Stimulated activated CD4-positive, alpha-beta T cell treated with anti-CD3 and anti-CD28 coated beads, Interleukin-15, amount 100 ng/mL, for 1 hour (primary cell): ENCODE results near the gene IGFBP4.

Experiments
- DNase-seq, 2 donors: peaks; one replicate each; pipeline ENCODE4 v3.0.0-alpha.2; 2020; ENCODE audit warnings: low read depth in 1 of 2, low spot score in 1 of 2

The IGFBP4 gene

DNA sequence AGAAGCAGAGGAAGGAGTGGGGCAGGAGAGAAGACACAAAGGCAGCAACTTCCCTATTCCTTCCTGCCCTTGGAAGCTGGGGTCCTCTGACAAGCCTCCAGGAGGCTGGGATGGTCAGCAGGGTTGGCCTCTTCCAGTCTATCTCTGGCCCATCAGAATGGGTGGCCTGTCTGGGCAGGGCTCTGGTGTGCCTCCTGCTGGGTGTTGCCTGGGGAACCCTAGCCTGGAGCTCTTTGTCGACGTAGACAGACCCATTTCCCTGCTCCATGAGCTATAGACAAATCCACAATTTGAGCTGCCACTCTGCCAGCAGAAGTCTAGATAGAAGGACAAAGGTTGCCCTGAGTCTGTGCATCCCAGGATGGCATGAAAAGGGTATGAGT lies 11.4 kb downstream of the IGFBP4 start:
- DNase-seq: no peak

DNA sequence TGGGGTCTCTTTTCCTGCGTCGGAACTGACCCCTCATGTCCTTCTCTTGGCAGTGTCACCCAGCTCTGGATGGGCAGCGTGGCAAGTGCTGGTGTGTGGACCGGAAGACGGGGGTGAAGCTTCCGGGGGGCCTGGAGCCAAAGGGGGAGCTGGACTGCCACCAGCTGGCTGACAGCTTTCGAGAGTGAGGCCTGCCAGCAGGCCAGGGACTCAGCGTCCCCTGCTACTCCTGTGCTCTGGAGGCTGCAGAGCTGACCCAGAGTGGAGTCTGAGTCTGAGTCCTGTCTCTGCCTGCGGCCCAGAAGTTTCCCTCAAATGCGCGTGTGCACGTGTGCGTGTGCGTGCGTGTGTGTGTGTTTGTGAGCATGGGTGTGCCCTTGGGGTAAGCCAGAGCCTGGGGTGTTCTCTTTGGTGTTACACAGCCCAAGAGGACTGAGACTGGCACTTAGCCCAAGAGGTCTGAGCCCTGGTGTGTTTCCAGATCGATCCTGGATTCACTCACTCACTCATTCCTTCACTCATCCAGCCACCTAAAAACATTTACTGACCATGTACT lies 13.2 kb downstream of the IGFBP4 start:
- no peak for DNase-seq

DNA sequence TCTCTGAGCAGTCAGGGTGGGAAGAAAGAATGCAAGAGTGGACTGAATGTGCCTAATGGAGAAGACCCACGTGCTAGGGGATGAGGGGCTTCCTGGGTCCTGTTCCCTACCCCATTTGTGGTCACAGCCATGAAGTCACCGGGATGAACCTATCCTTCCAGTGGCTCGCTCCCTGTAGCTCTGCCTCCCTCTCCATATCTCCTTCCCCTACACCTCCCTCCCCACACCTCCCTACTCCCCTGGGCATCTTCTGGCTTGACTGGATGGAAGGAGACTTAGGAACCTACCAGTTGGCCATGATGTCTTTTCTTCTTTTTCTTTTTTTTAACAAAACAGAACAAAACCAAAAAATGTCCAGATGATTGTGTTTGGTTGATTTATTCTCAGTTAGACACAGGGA lies 14.1 kb downstream of the IGFBP4 start:
- DNase-seq: no peak

DNA sequence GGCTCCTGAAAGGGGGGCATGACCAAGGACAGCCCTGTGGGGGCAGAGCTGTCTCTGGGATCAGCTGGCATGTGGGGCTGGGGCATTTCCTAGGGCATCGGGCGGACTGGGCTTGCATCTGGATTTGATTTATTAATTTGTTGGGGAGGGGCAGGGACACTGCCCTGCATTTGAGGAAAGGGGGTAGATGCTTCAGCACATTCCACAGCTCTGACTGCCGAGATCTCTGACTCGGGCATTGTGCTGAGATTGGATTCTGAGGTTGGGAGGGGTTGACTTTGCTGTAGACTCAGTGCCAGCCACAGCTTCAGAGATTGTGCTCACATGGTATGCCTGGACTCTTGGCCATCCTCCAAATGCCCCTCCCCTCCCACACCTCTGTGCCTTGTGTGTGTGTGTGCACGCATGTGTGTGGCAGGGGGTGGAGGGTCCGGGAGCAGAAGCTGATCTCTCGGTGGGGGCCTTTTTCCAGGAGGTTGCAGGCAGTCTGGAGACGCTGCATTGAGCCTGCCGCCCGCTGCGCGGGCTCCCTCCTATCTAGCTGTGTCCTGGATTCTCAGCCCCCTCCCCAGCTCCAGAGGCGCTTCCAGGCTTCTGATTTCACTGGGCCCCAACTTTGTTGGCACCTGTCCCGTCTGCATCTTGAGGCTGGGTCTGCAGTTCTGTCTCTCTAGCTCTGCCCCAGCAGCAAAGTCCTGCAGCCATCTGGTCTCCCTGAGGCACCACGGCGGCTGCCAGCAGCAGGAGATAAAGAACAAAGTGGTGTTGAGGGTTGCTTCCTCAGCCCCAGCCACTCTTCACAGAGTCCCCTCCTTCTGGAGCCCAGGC lies 14.9 kb downstream of the IGFBP4 start:
- no peak for DNase-seq

DNA sequence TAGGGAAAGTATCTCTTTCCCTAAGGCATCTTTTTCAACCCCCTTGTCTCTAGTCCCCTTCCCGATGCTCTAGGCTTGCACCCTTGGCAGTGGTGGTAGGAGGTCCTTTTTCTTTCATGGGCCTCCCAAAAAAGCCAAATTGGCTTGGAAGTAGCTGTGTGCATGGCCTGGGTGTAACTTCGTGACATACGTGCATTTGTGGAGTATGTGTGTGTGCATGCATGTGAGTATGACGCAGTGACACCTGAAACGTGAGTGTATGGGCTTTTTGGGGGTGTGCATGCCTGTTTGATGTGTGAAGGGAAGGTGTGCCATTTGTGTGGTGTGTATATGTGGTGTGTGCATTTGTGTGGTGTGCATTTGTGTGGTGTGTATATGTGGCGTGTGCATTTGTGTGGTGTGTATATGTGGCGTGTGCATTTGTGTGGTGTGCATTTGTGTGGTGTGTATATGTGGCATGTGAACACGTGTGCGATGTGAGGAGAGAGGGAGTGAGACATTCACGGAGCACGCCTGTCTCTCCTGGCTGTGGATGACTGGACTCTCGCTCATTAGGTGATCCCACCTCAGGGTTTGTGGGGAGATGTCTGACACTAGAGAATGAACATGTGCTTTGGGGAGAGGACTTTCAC lies 15.7 kb downstream of the IGFBP4 start:
- DNase-seq: no peak

DNA sequence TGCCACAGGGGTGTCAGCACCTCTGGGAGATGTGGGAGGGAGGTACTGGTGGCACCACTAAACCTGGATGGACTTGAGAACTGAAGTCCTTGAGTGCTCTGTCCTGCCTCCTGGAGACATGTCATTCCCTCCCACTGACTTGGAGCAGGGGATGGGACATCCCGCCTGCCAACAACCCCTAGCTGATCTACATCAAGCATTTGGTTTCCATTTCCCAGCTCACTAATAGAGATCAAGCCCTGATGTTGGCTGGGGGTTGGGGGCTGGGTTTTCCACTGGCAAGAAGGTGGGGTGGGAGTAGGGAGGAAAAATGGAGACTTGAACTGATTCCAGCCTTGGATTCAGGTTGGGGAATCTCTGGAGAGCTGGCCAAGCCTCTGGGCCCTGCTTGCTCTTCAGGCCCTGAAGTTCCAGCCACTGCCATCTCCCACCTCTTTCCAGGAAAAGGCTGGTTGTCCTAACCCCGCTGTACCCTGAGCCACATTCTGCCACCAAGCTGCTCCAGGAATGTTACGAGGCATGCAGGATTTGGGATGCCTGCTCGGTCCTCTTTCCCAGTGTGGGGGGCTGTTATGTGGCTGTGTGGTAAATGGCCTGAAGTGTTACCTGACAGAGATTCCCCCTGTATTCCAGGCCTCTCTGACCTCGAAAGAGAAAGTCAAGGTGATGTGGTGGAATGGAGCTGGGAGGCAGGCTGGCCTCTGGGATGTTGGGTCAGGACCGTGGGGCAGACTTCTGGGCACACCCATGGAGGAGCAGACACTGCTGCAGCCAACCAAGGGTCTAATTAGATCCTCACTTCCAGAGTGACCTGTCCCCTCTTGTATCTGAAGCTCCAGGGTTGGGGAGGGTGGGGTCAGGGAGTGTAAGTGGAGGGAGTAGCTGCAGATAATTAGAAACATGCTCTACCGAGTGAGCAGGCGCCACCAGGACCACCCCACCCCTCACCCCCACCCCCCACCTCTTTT lies 16.7 kb downstream of the IGFBP4 start:
- no peak for DNase-seq

DNA sequence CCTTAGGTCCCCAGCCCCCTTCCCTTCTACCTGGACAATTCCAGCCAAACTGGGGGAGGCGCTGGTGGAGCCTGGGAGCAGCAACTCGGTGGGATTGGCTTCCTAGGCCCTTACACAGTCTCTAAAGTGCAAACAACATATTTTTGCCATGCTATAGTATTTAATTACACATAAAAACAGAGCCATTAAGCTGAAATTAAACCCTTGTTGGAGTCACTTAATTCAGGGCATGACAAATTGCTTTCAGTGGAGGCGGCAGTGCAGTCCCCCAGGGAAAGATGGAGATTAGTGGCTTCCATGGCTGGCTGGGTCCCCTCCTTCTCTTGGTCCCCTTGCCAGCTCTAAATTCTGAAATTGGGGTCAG lies 17.3 kb downstream of the IGFBP4 start:
- DNase-seq: no peak

DNA sequence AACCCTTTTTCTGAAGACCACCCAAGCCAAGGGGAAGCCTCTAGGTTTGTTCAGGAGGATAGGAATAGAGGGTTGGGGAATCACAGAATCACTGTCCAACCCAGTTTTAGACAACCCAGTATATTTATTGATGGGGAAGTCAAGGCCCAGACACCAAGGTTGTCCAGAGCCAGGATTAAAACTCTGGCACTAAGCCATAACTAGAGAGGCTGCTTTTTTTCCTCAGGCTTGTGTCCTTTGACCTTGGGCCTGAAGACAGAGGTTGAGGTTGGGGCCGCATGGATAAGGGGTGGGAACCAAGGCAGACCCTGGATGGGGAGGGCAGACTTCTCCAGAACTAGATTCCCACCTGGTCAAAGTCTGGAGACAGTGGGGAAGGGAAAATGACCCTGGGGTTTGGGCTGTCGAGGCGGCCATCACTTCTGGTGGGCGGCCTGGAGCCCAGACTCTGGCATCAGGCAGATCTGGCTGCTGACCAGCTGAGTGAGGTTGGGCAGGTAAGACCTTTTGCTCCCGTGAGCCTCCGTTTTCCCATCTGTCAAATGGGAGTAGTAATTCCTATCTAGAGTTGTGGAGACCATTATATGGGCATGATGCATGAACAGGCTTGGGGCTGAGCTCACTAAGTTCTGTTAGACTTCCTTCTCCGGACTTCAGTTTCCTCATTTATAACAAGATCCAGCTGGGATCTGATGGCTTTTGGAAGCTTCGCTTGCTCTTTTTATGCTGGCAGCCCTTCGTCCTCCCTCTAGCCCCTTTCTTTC lies 17.9 kb downstream of the IGFBP4 start:
- DNase-seq: no peak

DNA sequence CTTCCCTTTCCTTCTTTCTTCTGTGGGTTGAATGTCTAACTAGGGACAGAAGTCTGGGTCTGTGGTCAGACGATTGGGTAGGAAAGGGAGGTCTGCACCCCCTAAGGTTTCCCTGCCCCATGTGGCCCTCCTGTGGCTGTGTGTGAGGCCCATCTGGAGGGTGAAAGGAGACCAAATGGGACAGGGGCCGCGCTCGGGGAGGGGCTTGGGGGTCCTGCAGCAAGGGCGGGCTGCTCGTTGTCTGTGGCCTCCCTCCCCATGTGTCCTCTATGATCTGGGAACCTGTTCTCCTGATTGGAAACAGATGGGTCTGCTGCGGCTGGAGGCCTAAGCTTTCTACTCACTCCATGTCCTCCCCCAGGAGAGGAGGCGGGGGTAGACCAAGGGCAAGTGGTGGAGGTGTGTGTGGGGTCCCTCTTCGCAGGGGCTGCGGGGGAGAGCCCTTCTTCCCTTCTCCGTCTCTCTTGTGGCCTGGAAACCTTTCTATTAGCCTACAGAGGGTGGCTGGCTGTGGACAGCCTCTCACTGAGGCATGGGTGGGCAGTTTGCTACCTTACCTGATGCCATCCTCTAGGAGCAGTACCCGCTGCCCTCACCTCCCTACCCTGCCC lies 18.6 kb downstream of the IGFBP4 start:
- DNase-seq: no peak

DNA sequence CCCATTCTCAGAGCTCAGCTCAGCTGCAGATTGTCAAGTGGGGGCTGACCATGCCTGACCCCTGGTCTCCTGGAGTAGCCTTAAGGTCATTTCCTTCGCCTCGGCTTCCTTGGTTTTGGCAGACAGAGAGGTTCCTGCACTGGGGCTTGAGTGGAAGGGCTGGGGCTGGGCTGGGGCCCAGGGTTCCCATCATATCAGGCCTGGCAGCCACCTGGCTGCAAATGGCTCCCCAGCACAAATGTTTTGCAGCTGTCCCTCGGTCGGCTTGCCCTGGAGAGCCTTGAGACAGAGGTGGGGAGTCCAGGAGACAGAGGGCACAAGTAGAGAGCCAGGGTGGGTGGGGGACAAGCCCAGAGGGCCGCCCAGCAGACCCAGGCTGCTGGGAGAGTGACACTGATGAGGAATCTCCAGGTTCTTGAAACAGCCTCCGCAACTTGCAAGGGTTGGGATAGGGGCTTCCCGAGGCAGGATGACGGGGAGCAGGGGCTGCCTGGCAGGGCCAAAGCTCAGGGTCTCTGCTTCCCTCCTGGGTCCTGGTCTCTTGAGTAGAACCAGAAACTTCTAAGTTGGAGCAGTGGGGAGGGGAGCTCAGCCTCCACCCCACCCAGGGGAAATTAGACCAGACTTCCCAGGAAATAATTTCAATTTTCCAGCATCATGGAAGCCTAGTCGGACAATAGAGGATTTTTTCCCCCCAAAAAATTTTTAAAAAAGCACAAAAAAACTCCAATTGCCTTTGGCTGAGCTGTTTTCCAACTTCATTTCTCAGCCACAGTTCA lies 19.3 kb downstream of the IGFBP4 start:
- no peak for DNase-seq

DNA sequence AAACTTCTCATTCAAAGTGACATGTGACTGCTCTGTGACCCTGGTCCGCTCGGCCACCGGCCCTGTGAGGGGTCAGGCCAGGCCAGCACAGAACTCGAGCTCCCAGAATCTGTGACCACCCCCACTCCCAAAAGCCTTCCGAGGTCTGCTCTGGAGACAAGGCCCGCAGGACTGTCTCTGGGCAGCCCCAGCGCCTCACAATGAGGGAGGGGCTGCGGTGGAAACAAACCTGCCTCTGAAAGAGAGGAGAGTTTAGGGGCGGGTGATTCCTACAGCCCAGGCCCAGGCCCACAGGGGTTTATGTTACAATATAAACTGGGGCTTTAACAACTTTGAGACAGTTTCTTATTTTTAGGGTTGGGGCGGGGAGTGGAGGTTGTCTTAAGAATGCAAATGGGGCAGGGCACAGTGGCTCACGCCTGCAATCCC lies 19.9 kb downstream of the IGFBP4 start:
- no peak for DNase-seq

DNA sequence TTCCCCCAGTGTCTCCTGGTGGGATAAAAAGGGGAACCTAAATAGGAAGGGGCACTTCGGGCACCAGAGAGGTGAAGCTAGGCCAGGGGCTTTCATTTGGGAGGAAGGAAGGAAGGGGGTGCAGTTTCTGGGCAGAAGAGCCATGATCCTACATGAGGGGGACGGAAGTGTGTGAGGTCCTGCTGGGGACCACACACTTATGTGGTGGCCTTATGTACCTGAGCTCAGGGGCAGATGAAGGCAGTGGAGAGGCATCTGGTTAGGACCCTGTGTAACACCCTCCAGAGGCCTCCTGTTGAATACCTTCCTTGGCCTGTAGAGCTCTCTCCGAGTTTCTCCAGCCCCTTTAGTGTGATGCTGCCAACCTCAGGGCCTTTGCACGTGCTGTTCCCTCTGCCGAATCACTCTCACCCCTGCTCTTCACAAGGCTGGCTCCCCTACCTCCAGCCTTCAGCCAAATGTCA lies 21.2 kb downstream of the IGFBP4 start:
- DNase-seq: no peak

DNA sequence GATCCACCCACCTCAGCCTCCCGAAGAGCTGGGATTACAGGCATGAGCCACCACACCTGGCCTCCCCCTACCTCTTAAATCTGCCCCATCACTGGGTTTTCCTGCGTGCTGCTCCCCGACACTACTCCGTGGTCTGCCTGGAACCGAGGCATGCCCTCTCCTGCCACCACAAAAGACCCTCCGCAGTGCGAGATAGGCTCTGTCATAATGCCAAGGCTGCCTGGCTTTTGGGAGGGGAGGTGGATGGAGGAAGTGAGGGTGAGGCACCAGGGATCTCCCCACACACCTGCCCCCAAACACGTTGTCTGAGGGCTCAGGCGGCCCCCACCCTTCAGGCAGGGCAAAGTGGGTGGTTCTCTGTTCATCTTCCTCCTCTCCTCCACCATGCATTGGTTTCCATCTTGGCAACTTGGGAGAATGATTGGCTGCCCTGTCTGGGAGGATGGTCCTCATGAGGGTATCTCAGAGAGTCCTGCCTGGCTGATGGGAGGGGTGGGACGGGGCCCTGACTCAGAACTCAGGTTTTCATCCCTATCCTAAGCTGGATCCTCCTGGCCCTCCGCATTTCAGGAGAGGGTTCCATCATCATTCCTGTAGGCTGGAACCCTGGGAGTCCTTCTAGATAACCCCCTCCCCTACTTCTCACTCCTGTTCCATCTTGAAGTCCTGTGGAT lies 23.2 kb downstream of the IGFBP4 start:
- DNase-seq: no peak

DNA sequence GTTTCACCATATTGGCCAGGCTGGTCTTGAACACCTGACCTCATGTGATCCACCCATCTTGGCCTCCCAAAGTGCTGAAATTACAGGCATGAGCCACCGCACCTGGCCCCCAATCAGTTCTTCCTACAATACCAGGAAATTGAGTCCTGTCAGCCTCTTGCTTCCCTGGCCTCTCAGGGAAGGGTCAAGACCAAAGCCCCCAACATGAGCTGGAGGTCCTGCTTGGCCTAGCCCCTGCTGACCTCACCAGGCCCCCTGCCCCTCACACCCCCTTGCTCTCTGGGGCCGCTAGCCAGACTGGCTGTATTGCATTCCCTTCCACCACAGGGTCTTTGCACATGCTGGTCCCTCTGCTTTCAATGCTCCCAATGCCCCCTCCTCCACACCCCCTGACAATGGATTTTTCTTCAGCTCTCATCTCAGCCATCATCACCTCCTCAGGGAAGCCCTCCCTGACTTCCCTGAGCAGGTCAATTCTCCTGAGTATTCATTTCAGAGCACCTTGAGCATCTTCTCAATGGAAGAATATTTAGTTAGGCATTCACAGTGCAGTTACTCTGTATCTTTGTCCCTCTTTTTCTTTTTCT lies 24.1 kb downstream of the IGFBP4 start:
- DNase-seq: no peak

DNA sequence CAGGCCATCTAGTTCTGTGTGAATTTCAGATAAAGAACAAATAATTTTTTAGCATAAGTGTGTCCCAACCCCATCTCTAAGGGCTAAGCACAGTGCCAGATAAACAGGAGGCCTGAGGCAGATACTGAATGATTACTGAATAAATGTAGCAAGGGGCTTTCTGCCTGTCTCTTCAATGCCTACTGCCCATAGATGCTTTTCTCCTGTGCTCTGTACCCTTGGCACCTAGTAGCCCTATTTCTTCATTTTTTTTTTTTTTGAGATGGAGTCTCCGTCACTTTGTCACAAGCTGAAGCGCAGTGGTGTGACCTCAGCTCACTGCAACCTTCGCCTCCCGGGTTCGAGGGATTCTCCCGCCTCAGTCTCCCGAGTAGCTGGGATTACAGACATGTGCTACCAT lies 25.3 kb downstream of the IGFBP4 start:
- DNase-seq: no peak

DNA sequence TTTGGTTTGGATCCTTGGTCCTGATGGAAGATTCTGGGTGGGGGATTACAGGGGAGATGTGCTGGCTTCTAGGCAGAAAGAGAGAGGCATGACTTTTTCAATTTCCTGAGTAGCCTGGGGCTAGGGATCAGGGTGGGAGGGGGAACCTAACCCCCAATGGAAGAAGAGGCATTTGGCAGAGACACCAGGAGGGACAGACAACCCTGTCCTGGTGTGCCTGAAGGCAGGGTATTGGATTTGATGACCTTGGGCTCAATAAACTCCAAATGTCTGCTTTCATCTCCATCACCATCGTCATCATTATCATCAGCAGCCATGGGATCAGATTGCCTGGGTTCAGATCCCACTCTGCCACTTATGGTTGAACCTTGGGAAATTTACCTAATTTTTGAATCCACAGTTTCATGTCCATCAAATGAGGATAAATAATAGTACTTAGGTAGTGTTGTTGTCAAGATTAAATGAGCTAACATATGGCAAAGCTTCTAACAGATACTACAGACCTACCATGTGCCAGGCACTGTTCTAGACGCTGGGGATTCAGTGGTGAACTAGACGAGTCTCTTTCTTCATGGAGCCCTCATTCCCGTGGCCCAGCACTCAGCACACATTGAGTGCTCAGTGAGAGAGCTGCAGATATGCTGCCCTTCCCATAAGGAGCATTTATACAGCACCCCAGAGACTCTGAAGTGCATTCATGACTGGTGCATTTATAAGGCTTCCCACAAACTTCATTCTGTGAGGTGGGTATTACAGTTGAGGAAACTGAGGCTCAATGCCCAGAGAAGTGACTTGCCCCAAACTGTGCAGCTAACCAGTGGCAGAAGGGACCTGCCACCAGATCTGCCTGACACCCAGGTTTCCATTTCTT lies 26.8 kb downstream of the IGFBP4 start:
- no peak for DNase-seq
